Measurements from ENCODE around the gene LMBRD1. TPM values are rescaled to one million over a fixed set of nuclear protein-coding genes. Genes with fewer than 3 reads are reported as not detected.
"Not testable (repeated sequence)": the region's sequence is repeated elsewhere in the genome, so short reads cannot be mapped to it uniquely, and the experiment has no call there.

The LMBRD1 gene
- total and polyA plus RNA-seq, 2 of the 4 experiments (the other 2 are of a cell fraction) = 3.9 to 8.7 TPM

GRCh38 chr6:69798796-69799195, 2.0 kb upstream of the LMBRD1 start:
- H2BK120ac ChIP-seq (ENCODE audit: low read depth, low read length); H2AK9ac ChIP-seq (replicated peaks; ENCODE audit: low read depth, low read length, poor library complexity); dilution Hi-C loops (cut with HindIII; ENCODE audit: low sequenced_read_pairs, unreplicated experiment); H3K4me3 ChIP-seq (ENCODE audit: insufficient read depth, low read depth, low read length); H3K56ac ChIP-seq (ENCODE audit: extremely low read depth, insufficient read depth, low read length); H2BK5ac ChIP-seq (ENCODE audit: low read depth, low read length, poor library complexity, severe bottlenecking); H4K20me1 ChIP-seq (ENCODE audit: insufficient read depth, low read length); H3K14ac ChIP-seq (replicated peaks; ENCODE audit: low read depth, low read length); H4K5ac ChIP-seq (ENCODE audit: low read depth, low read length); H2BK20ac ChIP-seq (ENCODE audit: low read depth, low read length); H3K27me3 ChIP-seq (ENCODE audit: control insufficient read depth, insufficient read depth, low read length); intact Hi-C loops (cut with micrococcal nuclease); ATAC-seq (ENCODE audit: low read depth); H3K36me3 ChIP-seq (ENCODE audit: control insufficient read depth, insufficient read depth, low read length); H2BK15ac ChIP-seq (ENCODE audit: low read depth, low read length); H2AFZ ChIP-seq (replicated peaks; ENCODE audit: low read length, poor library complexity); BruUV-seq (replicated peaks); in situ Hi-C loops (cut with MboI; ENCODE audit: low sequenced_read_pairs); H4K91ac ChIP-seq (ENCODE audit: insufficient read depth, low read depth, low read length); H3K4me1 ChIP-seq (ENCODE audit: control insufficient read depth, insufficient read depth, low read length); H3K9ac ChIP-seq (ENCODE audit: low read depth, low read length); POLR2A ChIA-PET (ENCODE audit: unreplicated experiment); H3K79me1 ChIP-seq (ENCODE audit: low read depth in 1 of 2, low read length in 2 of 2); H2AK5ac ChIP-seq (ENCODE audit: low read depth, low read length); H3K4me2 ChIP-seq (ENCODE audit: low read depth, low read length); H3K23ac ChIP-seq (ENCODE audit: low read depth, low read length); H4K8ac ChIP-seq (ENCODE audit: low read depth in 2 of 2, low read length in 2 of 2); DNase-seq; H3K9me3 ChIP-seq (ENCODE audit: control insufficient read depth, insufficient read depth, low read length); H3K27ac ChIP-seq (ENCODE audit: insufficient read depth, low read length); CTCF ChIA-PET; H3K4ac ChIP-seq (ENCODE audit: low read depth, low read length); H3K9me1 ChIP-seq (ENCODE audit: insufficient read depth, low read length); H3K18ac ChIP-seq (ENCODE audit: low read depth, low read length): not testable (repeated sequence)
